GM10847 (cell line): ENCODE data around the gene S100A4.

Experiments
- POLR2A ChIP-seq: IDR thresholded peaks from 2 replicates; pipeline ENCODE4 v1.6.1; 2011; ENCODE audit not compliant: insufficient read length; ENCODE audit errors: extremely low read depth

The S100A4 gene

DNA sequence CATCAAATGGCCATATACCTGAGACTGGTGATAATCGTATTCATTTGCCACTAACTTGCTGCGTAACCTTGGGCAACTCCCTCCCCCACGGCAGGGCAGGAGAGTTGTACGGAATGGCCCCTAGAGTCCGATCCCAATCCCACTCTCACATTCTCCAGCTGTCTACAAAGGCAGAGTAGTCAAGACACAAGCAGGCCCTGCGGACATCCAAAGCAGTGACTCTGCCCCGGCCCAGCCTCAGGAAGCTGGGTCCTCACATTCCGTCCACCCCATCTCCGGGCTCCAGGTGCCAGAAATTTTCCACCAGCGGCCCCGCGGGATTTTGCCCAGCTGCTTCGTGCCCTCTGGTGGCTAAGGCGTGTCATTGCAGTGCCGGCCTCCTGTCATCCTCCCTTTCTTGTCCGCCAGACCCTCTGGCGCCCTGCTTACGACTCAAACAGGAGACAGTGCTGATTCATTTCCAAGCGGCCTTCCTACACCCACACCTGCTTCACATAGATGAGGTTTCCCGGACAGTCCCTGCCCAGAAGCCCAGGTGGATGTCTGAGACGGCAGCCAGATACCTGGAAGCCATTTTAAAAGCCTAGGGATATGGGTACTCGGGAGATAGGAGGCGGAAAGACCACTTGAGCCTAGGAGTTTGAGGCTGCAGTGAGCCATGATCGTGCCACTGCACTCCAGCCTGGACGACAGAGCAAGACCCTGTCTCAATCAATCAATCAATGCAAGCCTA lies 22.9 kb upstream of the S100A4 start:
- TF ChIP-seq POLR2A: no peak

GRCh38 chr1:153567621-153568366 lies 22.2 kb upstream of the S100A4 start:
- no peak for TF ChIP-seq POLR2A

DNA sequence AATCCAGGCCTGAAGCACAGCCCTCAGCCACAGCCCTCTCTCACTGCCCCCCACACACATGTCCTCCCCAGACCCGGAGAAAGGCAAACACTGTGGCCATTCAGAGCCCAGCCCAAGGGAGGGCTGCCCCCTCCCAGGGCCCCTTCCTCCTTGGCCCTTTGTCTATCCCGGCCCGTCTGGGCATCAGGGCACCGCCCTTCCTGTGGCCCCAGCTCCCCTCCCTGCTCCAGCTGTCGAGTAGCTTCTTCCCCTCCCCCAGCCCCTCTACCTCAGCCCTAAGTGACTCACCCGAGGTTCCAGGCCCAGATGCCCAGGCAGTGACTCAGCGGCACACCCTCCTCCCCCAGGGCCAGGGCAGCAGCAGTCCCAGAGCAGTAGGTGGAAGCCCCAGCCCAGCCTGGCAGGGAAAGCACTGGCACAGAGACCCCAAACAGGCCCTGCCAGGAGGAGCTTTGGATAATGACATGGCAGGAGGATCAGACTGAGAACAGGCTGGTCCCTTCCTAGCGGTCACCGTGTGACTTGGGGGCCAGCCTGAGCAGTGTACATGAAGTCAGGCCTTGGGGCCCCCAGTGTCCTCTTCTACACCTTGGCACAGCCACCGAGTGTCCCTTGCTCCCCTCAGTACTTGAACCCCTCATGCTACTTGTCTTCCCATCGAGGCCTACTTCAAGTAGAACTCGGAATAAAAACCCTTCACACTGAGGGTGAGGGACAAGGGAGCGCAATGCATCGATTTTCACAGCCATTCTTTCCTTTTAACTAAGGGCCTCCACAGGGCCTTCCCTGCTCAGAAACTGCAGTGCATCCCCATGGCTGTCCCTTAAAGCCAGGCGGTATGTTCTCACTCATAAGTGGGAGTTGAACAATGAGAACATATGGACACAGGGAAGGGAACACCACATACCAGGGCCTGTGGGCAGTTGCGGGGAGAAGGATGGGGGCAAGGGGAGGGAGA lies 21.1 kb upstream of the S100A4 start:
- no peak for TF ChIP-seq POLR2A

DNA sequence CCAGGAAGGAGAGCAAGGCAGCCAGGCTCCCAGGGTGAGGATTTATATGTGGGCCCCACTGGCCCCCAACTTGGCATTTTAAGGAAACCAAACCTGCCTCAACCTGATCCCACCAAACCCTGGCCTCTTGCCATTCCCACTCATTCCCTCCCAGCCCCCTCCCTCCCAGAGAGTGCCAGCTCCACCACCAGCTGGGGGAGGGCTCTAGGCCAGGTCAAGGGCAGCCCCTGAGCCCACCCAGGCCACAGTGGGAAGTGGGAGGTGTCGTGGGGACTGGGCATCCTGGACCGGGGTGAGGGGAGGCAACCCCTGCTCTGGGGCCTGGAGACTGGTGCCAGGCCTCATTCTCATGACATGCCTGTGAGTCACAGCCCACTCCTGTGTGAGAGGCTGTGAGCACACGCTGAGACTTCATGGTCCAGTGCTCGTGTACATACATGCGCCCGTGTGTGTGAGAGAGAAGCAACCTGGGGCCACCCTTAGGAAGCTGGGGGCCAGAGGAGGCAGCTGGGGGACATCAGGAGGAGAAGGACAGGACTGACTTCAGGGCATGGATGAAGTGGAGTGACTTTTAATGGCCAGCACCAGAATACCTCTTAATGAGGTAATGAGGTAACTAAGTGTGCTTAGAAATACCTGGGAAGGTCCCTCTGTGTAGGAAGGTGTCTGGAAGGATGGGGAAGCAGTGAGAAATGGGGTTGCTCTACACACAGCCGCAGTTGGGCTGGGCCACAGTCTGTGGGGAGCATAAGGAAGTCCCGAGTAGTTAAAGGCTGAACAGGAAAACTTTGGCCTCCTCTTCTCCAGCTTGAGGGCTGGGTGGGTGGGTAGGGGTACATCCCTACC lies 20.1 kb upstream of the S100A4 start, which contains the start of gene S100A2:
TSS of gene S100A2 (minus strand) at position 316 of the 846 bp plus-strand sequence. CDS start 1,967 bp downstream, outside the sequence.
- TF ChIP-seq POLR2A: no peak

- no peak for TF ChIP-seq POLR2A
Observed at GRCh38 chr1:153563991-153564390, 18.4 kb upstream of the S100A4 start.

DNA sequence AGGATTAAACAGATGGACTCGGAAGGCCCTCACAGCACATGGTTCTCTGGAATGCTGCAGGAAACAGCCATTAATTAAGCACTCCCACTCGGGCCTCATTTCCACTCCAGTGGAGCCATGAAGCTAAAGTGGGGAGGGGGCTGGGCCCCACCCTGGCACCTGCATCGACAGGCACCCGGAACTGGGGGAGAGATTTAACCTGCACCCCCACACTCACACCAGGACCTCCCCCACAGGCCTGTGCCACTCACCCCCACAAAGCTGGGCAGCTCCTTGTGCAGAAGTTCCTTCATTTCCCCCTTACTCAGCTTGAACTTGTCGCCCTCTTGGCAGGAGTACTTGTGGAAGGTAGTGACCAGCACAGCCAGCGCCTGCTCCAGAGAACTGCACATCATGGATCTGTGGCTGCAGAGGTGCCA lies 17.9 kb upstream of the S100A4 start:
- TF ChIP-seq POLR2A: no peak

GRCh38 chr1:153561466-153561985 lies 15.9 kb upstream of the S100A4 start:
- no peak for TF ChIP-seq POLR2A

DNA sequence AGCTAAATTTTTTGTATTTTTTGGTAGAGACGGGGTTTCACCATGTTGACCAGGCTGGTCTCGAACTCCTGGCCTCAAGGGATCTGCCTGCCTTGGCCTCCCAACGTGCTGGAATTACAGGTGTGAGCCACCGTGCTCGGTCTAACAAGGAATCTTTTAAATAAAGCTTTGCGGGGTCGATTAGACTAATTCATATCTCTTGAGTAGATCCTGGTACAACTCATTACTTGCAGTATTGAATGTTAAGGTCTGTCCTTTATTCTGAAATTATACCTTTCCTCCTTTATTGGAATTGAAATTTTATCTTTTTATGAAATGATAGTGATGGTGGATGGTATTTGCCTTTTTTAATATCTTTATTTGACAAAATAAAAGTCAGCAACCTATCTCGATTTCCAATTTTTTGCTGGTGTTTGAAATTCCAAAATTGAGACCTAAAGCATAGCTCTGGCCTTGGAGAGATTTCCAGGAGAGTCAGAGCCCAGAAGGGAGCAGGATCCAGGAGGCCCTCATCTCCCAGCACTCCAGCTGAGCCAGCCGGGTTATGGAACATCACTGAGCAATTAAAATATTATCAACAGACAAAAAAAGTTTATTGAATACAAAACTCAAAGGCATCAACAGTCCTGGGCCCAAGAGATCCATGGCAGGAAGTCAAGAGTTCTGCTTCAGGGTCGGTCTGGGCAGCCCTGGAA lies 15.3 kb upstream of the S100A4 start:
- no peak for TF ChIP-seq POLR2A

GRCh38 chr1:153560241-153560640 lies 14.6 kb upstream of the S100A4 start:
- no peak for TF ChIP-seq POLR2A

- no peak for TF ChIP-seq POLR2A
Observed at GRCh38 chr1:153557877-153558276, 12.3 kb upstream of the S100A4 start.

GRCh38 chr1:153556348-153556747 lies 10.7 kb upstream of the S100A4 start:
- no peak for TF ChIP-seq POLR2A

DNA sequence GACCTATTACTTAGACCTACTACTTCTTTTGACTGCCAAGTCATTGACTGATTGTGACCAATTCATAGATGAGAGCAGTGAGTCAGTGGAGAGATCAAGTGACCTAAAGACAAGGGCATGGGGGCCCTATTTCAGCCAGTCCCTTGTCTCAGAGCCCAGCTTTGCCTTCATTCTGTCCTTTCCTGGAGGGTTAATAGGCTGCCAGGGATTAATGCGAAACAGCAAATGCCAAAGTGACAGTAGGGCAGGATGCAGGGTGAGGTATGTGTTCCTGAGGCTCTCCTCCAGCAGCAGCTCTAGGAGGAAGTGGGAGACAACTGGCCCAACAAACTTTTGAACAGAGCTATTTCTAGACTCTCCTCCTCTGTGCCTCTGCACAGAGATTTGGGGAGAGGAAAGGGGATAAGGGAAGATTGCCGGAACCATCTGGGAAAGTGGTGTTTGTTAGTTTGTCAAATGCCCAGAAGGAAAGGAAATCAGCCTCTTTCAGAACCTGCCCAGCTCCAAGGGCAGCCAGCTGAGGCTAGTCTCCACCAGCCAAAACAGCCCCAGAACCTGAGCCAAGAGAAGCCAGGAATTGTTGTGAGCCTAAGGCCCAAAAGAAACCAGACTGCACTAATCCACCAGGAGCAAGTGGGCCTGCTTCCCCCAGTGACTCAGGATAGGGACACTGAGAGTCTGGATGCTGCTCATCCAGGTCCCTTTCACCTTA lies 8.4 kb upstream of the S100A4 start:
- TF ChIP-seq POLR2A: no peak

DNA sequence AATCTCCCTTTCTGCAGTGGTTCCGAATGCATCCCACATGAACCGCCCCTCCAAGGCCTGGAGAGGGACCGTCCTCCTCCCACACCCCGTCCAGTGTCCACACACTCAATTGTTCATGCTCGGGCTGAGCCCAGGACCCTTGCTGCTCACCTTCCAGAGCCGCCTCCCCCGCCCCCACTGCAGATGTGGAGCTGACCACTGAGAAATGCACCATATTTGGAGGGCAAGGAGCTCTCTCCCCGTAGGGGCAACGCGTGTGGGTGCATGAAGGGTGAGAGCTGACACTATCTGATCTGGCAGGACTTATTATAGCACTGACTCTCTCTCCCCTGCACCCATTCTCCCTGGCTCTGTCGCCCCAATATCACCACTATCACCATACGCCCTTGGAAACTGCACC lies 7.5 kb upstream of the S100A4 start:
- no peak for TF ChIP-seq POLR2A
